GM21381 (cell line): ENCODE measurements around the gene ID3.
A peak's percentile ranks its signal among the peaks of the same experiment; 100 is the strongest.

Experiments used
- ATAC-seq: cut with Tn5 transposase; IDR thresholded peaks from one replicate; pipeline ENCODE4 v1.9.1; 2021; ENCODE audit warnings: mild to moderate bottlenecking, moderate library complexity; ENCODE audit not compliant: unreplicated experiment

The ID3 gene, protein sequence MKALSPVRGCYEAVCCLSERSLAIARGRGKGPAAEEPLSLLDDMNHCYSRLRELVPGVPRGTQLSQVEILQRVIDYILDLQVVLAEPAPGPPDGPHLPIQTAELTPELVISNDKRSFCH

DNA sequence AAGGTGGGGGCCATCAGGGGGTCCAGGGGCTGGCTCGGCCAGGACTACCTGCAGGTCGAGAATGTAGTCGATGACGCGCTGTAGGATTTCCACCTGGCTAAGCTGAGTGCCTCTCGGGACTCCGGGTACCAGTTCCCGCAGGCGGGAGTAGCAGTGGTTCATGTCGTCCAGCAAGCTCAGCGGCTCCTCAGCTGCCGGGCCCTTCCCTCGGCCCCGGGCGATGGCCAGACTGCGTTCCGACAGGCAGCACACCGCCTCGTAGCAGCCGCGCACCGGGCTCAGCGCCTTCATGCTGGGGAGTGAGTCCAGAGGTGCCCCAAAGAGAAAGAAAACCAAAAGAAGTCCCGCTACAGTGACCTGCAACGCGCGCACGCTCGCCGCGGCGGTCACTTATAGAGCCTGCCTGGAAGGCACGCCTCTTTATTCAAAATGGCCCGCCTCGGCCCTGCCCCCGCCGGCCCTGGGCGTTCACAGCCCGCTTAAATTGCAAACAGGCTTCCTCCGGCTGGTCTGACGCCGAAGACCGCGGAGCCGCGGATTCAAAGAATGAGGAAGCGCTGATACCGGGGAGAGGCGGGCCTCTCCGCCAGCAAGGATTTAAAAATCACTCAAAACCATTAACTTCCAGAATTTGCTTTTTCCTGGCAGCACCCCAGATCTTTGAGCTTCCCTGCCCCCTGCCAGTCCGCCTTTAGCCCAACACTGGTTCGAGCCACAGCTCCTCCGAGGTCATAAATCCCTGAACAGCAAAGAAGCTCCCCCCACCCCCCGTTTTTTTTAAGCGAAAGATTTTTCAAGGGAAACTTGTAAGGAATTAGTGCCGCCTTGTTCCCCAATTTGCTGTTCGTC lies at the start of gene ID3:
TSS of gene ID3 (minus strand) at position 366 of the 849 bp plus-strand sequence. CDS start at position 291, 75 bp downstream.
- ATAC-seq, result peak; percentile 64

DNA sequence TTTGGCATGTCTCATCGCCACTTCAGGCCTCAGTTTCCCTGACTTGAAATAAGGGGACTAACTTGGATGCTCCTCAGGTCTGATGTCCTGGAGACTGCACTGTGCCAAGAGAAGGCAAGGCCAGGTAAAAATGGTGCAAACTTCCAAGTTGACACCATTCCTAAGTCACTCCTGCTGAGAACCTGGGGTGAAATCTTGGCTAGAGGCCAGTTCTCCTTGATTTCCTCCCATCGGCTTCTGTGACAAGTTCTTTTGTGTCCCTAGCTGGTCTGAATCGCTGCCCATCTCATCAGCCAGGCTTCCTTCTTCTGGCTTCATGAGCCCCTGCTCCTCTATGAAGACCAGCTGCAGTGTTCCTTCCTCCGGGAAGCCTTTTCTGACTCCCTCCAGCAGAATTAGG lies 48.6 kb upstream of the ID3 start:
- no peak for ATAC-seq

DNA sequence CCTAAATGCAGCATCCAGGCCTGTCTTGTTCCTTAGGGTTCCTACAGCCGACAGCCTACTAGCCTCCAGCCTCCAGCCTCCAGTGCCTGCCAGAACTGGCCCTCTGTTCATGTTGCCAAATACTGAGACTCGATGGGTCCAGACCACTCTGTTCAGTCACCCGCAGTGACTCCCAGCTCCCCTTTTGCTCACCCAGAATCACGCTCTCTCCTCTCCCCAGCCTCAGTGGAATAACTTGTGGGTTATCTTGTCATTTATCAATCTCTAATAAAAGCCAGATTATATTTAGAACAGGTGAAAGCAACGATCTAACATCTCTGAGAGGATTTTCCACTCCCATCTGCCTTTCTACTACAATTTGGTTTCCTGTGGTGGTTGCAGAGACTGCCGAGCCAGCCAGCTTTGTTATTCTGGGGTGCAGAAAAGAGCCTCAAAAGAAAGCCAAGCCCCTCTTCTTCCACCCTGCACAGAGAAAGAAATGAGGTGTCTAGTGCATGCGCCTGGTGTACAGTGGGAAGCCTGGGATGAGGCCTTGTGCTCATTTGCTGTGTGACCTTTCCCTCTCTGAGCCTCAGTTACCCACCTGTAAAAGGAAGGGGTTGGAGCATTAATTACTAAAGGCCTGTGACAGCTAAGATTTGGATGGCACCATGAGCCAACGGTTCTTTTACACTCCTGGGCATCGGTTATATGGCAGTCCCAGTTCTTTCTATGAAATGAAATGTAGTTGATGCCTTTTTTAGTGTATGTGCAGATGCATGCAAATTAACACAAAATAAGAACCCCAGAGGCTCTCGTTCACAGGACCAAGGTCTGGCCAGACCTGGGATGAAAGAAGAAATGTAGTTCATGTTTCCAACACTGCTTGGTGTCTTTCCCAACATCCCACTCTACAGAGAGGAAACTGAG lies 42.9 kb upstream of the ID3 start:
- ATAC-seq, result no peak

DNA sequence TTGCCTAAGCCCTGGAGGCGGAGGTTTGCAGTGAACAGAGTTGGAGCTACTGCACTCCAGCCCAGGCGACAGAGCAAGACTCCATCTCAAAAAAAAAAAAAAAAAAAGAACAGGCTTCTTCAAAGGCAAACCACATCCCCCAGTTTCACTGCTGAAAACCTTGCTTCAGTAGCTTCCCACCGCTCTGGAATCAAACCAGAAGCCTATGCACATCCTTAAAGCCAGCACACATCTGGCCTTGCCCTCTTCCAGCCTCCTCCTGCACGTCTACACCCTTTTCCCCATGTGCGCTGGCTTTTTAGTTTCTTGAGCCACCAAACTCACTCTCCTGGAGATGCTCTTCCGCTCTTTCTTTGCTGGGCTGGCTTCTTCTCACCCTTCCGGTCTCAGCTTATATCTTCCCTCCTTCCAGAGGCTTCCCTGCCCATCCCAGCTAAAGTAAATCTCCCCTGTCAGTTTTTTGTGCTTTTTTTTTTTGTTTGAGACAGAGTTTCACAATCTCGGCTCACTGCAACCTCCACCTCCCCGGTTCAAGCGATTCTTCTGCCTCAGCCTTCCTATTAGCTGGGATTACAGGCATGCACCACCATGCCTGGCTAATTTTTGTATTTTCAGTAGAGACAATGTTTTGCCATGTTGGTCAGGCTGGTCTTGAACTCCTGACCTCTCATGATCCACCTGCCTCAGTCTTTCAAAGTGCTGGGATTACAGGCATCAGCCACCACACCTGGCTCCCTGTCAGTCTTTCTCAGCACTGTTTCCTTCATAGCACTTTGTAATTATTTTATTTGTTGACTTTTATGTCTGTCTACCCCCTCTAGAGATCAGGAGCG lies 42.0 kb upstream of the ID3 start:
- ATAC-seq, result no peak

DNA sequence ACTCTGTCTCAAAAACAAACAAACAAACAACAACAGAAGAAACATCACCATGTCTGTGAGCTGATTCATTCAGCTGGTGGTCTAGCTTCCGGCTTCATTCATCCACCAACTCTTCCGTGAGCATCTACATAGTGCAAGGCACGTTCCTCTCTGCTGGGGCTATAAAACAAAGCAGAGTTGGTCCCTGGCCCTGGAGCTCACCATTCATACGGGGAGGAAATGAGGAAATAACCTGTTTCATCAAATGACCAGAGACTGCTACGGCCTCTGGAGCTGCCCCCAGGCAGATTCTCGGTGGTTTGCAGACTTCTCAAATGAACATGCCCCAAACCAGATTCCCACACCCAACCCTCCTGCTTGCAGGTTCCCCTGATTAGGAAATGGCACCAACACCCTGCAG lies 41.0 kb upstream of the ID3 start:
- ATAC-seq, result no peak

DNA sequence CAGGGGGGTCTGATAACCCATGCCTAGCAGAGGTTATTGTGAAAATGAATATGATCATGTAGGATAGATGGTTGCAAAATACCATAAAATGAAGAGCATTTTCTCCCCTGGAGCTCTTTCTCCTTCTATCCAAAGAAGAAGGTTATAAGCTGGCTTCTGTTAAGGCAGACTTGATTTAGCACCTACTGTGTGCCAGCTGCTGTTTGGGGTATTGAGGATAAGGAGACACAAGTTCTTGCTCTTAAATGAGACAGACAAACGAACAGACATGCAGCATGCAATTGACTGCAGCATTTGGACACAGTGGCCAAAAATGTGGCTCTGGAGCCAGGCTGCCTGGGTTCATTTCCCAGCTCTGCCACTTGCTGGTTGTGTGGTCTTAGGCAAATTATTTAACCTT lies 39.8 kb upstream of the ID3 start:
- no peak for ATAC-seq

DNA sequence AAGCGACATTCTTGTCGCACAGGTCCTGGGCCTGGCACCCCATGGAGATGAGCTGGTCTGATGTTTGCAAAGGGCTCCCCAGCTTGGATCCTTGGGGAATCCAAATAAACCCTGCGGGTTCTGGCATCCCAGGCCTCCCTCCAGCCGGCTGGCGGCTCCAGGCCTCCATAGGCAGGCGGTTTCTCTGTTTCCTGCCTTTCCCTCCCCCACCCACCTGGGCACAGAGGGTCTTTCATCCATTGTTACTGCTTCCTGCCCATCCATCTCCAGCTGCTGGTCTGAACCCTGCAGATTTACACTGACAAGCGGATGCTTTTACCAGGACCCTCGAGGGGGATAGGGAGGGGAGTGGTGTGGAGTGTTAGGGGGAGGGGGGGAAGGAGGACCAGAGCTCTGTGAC lies 39.1 kb upstream of the ID3 start:
- no peak for ATAC-seq

DNA sequence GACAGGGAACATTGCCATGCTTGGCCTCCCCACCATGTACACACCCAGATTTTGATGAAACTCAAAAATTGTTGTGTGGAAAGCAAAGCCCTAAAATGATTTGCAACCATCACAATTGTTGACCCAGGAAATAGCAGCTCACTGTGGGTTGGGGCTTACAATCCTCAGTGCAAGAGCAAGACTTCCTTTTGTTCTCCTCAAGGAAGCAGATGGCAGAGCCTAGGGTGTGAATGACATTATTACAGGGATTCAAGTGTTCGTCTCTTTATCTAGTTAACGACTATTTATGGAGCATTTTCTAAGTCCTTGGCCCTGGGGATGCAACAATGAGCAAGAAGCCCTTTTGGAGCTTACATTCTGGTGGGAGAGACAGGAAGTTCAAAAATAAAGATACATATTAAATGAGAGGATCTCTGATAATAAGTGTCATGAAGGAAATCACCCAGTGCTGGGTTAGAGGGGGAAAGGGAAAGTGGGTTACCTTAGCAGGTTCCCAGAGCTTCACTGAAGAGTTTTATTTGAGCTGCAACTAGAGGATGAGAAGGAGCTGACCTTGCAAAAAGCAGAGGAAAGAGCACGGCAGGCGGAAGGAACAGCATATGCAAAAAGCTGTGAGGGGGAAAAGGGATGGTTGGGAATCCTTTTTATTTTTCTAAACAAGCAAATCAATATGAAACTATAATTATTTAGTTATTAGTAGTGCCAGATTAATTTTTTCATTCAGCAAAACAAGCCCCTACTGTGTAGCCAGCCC lies 38.5 kb upstream of the ID3 start:
- ATAC-seq, result no peak

DNA sequence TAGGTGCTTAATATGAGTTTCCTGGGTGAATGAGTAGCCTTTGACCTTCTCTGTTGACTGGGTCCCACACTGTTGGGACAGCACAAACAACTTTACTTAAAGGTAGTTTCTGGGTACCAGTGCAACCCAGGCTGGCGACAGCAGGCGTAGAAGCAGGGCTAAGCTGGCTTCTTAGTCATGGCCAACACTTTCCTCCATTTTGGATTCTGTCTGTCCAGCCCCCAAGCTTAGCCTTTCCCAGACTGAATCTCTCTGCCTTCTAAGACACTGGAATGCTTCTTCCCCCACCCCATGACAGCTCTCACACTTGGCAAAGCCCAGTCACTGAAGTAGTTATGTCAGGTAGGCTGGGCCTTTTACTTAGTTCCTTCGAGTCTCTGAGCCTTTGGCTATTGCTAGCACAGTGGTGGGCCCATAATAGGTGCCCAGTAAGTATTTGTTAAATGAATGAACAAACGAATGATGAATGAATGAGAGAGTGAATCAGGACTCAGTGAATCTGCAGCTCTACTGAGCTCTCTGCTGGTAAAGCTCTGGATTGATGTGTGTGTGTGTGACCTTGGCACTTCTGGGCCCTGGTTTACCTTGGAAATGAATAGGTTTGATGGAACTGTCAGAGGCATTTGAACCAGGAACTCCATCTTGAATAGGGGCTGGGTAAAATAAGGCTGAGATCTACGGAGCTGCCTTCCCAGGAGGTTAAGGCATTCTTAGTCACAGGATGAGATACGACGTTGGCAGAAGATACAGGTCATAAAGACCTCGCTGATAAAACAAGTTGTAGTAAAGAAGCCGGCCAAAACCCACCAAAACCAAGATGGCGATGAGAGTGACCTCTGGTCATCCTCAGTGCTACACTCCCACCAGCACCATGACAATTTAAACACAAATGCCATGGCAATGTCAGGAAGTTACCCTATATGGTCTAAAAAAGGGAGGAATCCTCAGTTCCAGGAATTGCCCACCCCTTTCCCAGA lies 37.4 kb upstream of the ID3 start:
- ATAC-seq, result no peak

DNA sequence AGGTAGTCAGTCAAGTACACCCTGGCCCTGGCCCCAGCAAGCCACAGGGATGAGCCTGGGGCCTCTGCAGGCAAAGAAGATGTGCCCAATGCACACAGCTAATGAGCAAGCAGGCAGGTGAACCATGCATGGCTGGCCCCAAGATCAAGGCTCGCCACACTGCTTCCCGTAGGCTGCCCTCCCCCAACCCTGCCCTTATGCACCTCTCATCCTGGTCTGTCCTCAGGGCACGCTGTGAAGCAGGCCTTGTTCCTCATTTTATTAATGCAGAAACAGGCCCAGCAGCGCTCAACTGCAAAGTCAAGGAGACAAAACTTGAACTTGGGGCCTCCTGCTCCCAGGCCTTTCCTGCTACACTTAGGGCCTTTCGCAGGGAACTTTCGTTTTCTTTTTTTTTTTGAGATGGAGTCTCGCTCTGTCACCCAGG lies 35.6 kb upstream of the ID3 start:
- ATAC-seq, result peak; percentile 32

DNA sequence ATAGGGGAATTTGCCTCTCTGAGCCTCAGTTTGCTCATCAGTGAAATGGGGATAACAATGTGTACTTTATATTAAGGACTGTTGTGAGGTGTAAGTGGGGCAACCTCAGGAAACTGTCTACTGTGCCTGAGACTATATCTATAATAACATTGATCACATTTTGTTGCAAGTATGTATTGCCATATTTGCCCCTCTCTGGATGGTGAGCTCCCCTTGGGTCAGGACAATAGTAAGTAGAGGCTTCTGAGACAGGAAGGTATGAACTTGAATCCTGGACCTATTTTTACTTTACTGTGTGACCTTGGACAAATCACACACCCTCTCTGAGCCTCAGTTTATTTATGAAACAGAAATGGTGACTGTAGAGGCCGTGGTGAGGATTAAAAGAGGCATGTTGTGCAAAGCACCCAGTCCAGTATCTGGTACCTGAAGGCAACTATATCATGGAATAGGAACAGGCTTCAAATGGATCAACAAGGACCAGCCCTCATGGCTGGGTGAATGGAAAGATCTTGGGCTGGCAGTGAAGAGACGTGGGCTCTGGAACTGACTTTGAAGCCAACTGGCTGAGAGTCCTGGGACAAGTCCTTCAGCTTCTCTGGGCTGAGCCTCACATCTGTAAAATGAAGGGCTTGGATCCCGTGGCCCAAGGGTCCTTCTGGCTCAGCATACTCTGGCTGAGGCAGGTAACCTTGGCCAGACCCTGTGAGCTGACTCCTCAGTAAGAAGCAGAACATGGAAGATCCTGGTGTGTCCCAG lies 35.0 kb upstream of the ID3 start:
- ATAC-seq, result no peak

DNA sequence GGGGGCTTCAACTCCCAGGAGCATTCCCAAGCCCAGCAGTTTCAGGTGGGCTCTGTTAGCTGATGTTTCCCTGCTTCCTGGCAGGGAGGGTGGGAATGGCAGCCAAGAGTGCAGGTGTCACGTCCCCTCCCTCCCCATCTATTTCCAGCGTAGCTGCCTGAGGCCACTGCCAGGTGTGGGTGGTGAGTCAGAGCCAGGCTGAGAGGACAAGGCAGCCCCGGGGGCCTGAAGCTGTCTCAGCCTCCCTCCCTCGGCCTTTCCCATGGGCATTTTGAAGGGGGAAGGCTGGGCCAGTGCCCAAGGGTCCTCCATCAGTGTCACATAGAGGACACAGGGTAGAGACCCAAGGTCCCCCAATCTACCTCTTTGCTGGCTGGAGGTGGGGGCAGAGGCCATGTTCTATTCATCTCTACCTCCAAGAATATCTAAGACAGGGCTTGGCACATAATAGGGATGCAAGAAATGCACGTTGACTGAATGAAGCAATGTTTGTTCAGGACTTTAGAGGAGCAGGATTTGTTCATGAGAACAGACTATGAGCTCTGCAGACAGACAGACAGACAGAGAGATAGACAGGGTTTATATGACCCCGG lies 34.4 kb upstream of the ID3 start:
- no peak for ATAC-seq

DNA sequence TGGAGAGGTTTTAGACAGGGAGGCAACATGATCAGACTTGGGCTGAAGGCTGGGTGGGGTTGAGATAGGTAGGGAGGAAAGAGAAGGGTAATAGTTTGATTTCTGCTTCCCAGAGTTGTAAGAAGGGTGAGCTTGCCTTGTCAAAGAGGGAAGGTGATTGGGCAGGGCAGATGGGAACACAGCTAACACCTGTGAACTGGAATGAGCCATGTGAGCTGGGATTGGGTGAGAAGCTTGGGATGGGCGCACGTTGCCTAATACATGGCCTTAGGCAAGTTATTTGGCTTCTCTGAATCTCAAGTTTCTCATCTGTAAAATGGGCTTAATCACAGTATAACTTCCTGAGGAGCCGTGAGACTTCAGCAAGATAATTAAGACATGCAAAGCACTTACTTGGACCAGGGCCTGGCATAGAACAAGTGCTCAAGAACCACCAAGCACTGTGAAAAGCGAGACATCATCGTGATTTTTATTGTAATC lies 33.8 kb upstream of the ID3 start:
- ATAC-seq, result no peak

DNA sequence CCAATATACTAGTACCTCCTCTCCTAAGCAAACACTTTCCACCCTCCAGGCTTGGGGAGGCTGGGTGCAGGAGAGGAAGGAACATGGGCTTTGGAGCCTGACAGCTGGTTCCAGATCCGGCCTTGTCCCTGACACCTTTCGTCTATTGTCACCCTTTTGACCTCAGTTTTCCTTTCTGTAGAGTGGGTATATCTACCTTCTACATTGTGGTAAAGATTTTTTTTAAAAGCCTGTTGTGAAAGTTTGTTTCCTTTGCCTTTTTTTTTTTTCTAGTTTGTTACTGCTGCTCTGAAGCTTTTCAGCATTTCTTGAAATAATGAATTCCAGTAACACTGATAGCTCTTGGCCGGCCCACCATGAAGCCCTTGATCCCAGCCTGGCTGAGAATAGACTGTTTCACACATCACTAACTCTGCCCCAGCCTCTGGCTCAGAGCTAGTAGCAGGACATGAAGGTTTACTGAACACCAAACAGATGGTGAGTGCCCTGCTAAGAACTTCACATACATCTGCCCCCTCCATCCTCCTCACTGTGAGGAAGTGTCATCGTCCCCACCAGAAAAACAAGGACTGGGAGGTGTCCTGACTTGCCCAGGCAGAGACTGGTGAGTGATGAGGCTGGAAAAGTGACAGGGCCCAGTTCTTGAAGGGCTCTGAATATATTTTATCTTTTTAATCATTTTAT lies 33.0 kb upstream of the ID3 start:
- peak; percentile 5 for ATAC-seq

DNA sequence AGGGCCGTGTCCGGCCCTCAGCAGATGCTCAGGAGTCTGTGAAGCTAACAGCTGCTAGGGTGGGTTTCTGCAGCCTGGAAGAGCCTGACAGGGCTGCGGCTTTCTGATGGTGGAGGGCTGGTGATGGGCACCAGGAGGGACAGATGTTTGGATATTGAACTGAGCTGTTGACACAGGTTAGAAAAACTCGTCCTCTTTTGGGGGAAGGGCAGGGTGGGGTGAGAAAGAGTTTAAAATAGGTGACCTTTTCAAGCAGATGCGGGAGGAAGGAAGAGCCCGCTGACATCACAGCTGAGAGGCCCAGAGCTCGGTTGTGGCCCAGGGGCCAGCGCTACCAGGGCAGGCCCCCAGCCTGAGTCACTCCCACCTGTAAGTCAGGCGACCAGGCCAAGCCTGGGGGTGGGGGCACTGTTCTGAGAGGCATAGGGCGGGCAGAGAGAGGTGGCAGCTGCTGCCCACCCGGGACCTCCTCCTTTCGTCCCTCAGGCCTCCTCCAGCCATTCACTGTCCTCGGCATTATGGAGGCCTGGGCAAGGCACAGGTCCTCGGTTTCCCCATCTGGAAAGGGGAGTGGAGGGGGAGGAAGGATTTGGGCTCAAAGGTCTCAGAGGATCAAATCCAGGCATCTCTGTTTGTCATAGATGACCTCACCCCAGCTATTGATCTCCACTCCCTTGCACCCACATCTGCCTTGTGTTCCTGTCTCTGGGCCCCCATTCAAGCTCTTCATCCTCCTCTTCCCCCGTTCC lies 32.3 kb upstream of the ID3 start:
- peak; percentile 42 for ATAC-seq

DNA sequence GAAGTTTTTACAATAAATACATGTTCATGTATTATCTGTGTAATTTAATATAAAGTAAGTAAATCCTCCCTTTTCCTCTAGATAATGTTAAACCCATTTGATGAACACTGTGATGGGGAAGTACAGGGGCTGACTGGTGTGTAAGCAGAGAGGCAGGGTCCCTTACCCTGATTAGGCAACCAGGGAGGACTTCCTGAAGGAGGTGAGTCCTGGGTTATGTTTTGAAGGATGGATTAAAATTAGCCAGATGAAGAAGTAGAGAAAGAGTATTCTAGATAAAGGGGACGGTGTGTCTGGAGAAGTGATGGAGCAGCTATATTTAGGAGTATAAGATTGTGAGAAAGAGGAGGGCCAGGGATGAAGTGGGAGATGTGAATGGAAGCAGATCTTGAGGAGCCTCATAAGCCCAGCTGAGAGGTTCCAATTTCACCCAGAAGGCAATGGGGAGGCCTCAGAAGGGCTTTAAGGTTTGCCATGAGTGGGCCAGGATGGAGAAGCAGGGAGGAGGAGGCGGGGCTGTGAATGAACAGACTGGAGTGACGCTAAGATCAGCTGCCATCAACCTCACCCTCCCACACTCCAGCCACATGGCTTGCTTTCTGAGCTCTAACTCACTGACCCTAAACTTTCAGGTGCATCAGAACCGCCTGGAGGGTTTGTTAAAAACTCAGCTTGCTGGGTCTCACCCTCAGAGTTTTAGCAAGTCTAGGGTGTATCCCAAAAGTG lies 30.9 kb upstream of the ID3 start:
- ATAC-seq, result no peak
